ENCODE data around the gene PCDHB3. TPM values are rescaled to one million over a fixed set of nuclear protein-coding genes. Genes with fewer than 3 reads are reported as not detected.

PCDHB3 gene
- total RNA-seq, 1 donor from 2014 or later = 3.9 TPM

Other genes with a start within 250 kb of the PCDHB3 start
- 9.9 and 20.3 TPM in 2 replicates for gene PCDHA10, start 244.6 kb upstream of the PCDHB3 start, total RNA-seq (ENCODE audit: low replicate concordance)
- 5.2 and 8.1 TPM in 2 replicates for gene PCDHA11, start 231.5 kb upstream of the PCDHB3 start, total RNA-seq (ENCODE audit: low replicate concordance)
- gene PCDHA12, start 225.2 kb upstream of the PCDHB3 start, total RNA-seq (ENCODE audit: low replicate concordance) = 10.2 and 27.3 TPM in 2 replicates
- 2.6 and 5.1 TPM in 2 replicates for gene PCDHA13, start 218.3 kb upstream of the PCDHB3 start, total RNA-seq (ENCODE audit: low replicate concordance)
- 6.7 and 9.2 TPM in 2 replicates for gene PCDHAC1, start 174.2 kb upstream of the PCDHB3 start, total RNA-seq (ENCODE audit: low replicate concordance)
- gene PCDHAC2, start 134.0 kb upstream of the PCDHB3 start, total RNA-seq (ENCODE audit: low replicate concordance) = 2.7 and 3.5 TPM in 2 replicates
- 0.05 and 0.24 TPM in 2 replicates for gene PCDHB1, start 49.1 kb upstream of the PCDHB3 start, total RNA-seq (ENCODE audit: low replicate concordance)
- 33.7 and 36.3 TPM in 2 replicates for gene PCDHB2, start 5.9 kb upstream of the PCDHB3 start, total RNA-seq (ENCODE audit: low replicate concordance)
- gene PCDHB4, start 21.3 kb downstream of the PCDHB3 start, total RNA-seq (ENCODE audit: low replicate concordance) = 1.3 and 2.7 TPM in 2 replicates
- gene PCDHB5, start 34.7 kb downstream of the PCDHB3 start, total RNA-seq (ENCODE audit: low replicate concordance) = 7.3 and 28.8 TPM in 2 replicates
- 0.80 and 0.95 TPM in 2 replicates for gene PCDHB6, start 49.6 kb downstream of the PCDHB3 start, total RNA-seq (ENCODE audit: low replicate concordance)
- 0.29 and 0.63 TPM in 2 replicates for gene PCDHB7, start 72.2 kb downstream of the PCDHB3 start, total RNA-seq (ENCODE audit: low replicate concordance)
- 0.99 and 3.9 TPM in 2 replicates for gene PCDHB8, start 77.3 kb downstream of the PCDHB3 start, total RNA-seq (ENCODE audit: low replicate concordance)
- gene PCDHB16, start 81.9 kb downstream of the PCDHB3 start, total RNA-seq (ENCODE audit: low replicate concordance) = 3.1 and 6.9 TPM in 2 replicates
- 2.2 and 2.8 TPM in 2 replicates for gene PCDHB9, start 86.7 kb downstream of the PCDHB3 start, total RNA-seq (ENCODE audit: low replicate concordance)
- gene PCDHB10, start 91.9 kb downstream of the PCDHB3 start, total RNA-seq (ENCODE audit: low replicate concordance) = 2.1 and 3.2 TPM in 2 replicates
- gene PCDHB11, start 99.2 kb downstream of the PCDHB3 start, total RNA-seq (ENCODE audit: low replicate concordance) = 2.0 and 3.3 TPM in 2 replicates
- gene PCDHB12, start 108.2 kb downstream of the PCDHB3 start, total RNA-seq (ENCODE audit: low replicate concordance) = 1.4 and 2.3 TPM in 2 replicates
- gene PCDHB13, start 113.4 kb downstream of the PCDHB3 start, total RNA-seq (ENCODE audit: low replicate concordance) = 2.3 and 4.7 TPM in 2 replicates
- gene PCDHB14, start 122.9 kb downstream of the PCDHB3 start, total RNA-seq (ENCODE audit: low replicate concordance) = 3.1 and 3.7 TPM in 2 replicates
- 3.3 and 3.8 TPM in 2 replicates for gene PCDHB15, start 144.9 kb downstream of the PCDHB3 start, total RNA-seq (ENCODE audit: low replicate concordance)
- gene SLC25A2, start 203.6 kb downstream of the PCDHB3 start, total RNA-seq (ENCODE audit: low replicate concordance) = 0.45 and 0.92 TPM in 2 replicates
- 87.0 and 92.0 TPM in 2 replicates for gene TAF7, start 220.3 kb downstream of the PCDHB3 start, total RNA-seq (ENCODE audit: low replicate concordance)
- 0.31 and 0.74 TPM in 2 replicates for gene PCDHGA1, start 230.0 kb downstream of the PCDHB3 start, total RNA-seq (ENCODE audit: low replicate concordance)
- gene PCDHGA2, start 238.3 kb downstream of the PCDHB3 start, total RNA-seq (ENCODE audit: low replicate concordance) = 0.17 and 0.69 TPM in 2 replicates
- 0.27 and 2.3 TPM in 2 replicates for gene PCDHGA3, start 243.4 kb downstream of the PCDHB3 start, total RNA-seq (ENCODE audit: low replicate concordance)
- 1.1 and 1.8 TPM in 2 replicates for gene PCDHGB1, start 249.6 kb downstream of the PCDHB3 start, total RNA-seq (ENCODE audit: low replicate concordance)